Hematopoietic multipotent progenitor cell treated with erythropoietin and hydrocortisone succinate and interleukin-3 and kit ligand, for 8 days (in vitro differentiated cells): ENCODE data around the gene BUD13.
A peak's percentile ranks its signal among the peaks of the same experiment; 100 is the strongest.
"Not testable (repeated sequence)": the region's sequence is repeated elsewhere in the genome, so short reads cannot be mapped to it uniquely, and the experiment has no call there.

ENCODE experiments used
- DNase-seq: peaks from one replicate; pipeline ENCODE4 v3.0.0-alpha.2; 2015

The BUD13 gene

DNA sequence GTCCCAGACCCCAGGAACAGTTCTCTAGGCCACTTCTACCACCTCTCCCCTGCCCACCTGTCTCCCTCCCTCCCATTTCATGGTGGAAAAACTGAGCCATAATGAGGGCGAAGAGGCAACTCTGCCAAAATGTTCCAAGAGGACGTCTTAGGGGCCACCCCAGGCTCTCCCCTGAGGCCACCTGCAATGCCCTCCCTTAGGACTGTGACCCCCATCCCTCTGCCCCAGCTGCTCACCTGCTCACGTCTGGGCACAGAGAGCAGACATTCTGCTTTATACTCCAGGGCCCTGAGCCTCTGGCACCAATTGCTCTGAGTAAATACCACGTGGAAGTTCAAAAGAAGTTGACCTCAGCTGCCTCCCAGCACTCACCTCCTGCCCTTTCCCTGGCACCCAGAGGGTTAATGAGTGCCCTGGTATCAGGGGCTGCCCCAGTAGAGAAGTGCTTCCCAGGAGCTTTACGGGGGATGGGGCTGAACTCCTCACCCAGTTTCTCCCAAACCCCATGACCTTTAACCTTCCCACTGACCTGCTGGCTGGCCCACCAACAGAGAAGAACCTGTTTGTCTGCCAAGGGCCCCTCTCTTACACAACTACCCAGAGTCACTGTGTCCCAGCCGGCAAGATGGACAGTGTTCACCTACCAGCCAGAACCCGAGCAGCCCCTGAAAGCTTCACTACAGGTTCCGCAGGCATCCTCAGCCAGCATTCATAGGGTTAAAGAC, 19.5 kb upstream of the BUD13 start:
- DNase-seq, result no peak

DNA sequence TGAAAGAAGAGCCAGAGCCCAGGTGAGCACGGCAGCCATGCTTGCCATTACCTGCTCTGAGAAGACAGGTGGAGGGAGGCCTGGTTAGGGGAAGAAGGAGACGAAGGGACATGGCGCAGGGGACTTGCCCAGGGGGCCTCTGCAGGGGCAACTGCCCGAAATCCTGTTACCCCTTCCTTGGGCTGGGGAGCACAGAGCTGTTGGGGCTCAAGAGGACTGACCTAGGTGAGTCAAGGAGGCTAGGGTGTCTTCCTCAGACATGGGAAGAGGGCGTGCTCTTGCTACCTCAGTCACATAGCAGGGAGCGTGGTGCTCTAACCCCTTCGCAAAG, 19.0 kb upstream of the BUD13 start, which contains the start of gene APOA5:
Gene APOA5 (minus strand): TSS at position 67 of the 331 bp plus-strand sequence. CDS start 19 bp downstream, at position 48.
- no peak for DNase-seq

DNA sequence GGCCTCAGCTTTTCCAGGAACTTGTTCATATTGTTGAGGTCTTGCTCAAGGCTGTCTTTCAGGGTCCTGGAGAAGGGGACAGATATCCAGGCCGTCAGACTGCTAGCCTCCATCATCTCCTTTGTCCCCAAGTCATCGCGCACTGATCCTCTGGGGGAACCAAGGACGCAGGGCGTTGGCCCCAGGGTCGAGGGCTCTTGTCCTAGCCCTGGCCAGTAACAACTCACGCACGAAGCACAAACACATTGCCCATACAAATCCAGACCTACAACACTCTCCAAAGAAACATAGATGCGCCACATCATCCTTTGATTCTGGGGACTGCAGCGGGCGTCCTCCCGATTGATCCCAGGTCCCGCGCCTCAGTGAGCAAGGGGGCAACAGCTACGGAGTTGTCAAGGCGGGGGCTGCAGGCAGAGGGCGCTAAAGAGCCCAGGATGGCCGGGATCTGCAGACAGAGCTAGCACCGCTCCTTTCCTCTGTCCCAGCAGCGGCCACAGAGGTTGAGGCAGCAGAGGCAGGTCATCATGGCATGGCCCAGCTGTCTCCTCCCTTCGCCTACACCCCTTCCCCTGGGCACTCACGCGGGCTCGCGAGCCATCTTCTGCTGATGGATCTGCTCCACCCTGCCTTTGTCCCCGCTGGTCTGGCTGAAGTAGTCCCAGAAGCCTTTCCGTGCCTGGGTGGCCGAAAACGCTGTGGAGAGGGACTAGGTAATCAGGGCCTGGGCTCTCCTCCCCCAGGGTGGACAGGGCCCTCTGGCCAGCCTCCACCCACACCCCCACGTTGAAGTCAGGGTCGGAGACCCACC, 18.4 kb upstream of the BUD13 start:
- DNase-seq, result peak; percentile 69

GRCh38 chr11:116790167-116791001, 17.6 kb upstream of the BUD13 start:
- DNase-seq, result no peak

GRCh38 chr11:116788975-116789374, 16.2 kb upstream of the BUD13 start:
- no peak for DNase-seq

GRCh38 chr11:116788534-116788933, 15.7 kb upstream of the BUD13 start:
- no peak for DNase-seq

DNA sequence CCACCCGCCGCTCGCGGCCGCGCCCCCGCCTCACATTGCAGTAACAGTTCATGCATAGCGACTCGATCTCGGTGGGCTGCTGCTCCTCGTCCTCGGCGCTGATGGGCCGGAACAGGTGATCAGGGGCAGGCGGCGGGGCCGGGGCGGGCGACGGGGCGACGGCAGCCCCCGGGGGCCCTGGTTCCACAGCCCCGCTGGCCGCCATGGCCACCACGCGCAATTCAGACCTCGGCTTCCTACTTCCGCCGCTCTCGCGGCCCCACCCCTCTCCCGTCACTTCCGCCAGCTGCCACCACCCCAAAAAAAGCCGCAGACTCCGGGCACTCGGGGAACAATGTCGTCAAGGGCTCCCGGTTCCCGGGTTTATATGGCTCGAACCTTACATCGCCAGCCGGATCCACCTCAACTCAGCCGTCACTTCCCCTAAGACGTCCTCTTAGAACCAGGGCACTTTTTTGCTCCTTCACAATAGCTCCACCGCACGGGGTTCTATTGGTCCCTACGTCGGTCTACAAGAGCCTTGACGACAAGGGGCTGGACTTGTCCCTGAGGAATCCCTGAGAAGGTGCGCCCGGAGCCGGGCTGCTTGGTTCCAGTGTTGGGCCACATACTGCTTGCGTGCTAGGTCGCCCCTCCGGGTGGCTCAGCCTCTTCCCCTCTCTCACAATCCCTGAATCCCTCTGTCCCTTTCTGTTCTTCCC, 15.1 kb upstream of the BUD13 start, which contains the start of gene ZPR1:
Gene ZPR1 (minus strand): TSS at position 238 of the 701 bp plus-strand sequence. CDS start 33 bp downstream, at position 205.
- DNase-seq, result peak; percentile 77

DNA sequence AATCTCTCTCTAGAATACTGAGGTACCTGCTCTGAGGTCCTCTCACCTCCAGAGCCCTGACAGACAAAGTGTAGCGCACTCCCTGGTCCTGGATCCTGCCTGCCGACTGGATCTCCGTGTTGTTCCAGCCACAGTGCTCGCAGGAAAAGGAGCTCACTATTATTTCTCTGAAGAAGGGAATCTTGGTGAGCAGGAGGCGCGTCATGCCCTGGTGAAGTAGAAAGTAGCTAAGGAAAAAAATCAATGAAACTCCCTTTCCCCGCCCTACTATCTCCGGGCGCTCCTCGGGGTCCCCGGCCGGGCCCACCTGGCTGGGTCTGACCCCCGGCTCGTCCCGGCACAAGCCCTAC, 14.6 kb upstream of the BUD13 start:
- no peak for DNase-seq

DNA sequence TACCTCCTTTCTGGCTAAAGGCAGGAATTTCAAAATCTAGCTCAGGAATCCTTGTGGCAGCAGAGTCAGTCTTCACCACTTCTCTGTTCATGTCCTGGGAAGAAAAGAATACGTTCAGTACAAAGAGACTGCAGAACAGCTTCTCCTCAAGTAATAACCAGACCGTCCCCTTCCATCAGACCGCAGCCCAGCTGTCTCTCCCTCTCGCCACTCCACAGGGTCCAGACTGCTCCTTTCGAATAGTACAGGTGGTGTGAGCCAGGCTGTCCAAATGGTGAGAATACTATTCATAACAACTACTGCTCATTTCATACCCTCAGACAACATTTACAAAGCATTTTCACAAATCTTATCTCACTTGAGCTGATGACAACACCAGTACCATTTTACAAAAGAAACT, 14.2 kb upstream of the BUD13 start:
- no peak for DNase-seq

GRCh38 chr11:116786326-116786725, 13.5 kb upstream of the BUD13 start:
- DNase-seq, result no peak

DNA sequence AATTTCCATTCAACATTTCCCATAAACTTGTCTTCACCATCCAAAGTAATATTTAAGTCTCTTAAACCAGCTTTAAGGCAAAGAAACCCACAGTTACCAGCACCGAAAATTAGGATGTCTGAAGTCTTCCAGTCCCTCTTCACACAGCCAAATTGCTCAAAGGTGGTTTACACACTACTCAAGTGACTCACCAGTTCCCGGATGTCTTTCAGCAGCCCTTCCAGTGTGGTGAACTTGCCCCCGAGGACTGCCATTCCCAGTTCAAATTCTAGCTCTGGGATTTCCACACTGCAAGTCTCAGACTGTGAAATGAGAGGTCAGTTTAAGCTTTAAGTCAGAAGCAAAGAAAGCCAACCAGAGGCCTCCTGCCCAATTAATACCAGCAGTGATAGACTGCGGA, 9.9 kb upstream of the BUD13 start:
- no peak for DNase-seq

GRCh38 chr11:116778556-116778955, 5.8 kb upstream of the BUD13 start:
- no peak for DNase-seq

DNA sequence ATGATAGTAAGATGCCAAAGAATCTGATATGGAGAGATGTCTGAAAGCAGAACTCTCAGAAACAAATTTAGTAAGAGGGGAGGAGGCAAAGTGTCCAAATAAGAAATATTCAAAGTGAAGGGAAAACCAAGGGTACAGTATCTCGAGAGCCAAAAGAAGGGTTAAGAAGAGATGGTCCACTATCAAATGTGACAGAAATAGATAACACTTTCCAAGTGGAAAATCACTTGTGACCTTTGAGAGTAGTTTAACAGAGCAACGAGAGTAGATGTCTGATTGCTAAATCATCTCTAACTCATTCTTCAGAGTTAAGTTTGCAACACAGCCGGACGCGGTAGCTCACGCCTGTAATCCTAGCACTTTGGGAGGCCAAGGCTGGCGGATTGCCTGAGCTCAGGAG, 4.3 kb upstream of the BUD13 start:
- DNase-seq, result peak; percentile 79

GRCh38 chr11:116776522-116776984, 3.8 kb upstream of the BUD13 start:
- DNase-seq, result peak; percentile 66

DNA sequence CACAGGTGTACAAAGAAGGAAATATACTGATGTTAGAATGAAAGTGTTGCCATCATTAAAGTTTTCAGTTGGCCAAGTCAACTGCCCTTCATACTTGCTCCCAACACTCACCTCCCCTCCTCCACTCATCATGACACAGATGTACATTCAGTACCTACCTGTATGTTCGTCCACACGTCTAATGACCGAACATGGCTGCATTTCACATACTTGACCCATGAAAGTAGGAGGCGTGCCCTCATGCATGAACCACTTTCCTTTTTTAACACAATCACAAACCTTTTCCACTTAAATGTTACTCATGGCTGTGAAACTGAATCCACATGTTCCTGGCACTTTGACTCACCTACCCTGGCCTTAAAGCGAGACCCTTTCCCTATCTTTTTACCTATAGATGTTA, 3.2 kb upstream of the BUD13 start:
- no peak for DNase-seq

GRCh38 chr11:116774661-116775060, 1.9 kb upstream of the BUD13 start:
- DNase-seq, result peak; percentile 57

GRCh38 chr11:116773203-116774097, 663 bp upstream of the BUD13 start:
- peak; percentile 55 for DNase-seq

DNA sequence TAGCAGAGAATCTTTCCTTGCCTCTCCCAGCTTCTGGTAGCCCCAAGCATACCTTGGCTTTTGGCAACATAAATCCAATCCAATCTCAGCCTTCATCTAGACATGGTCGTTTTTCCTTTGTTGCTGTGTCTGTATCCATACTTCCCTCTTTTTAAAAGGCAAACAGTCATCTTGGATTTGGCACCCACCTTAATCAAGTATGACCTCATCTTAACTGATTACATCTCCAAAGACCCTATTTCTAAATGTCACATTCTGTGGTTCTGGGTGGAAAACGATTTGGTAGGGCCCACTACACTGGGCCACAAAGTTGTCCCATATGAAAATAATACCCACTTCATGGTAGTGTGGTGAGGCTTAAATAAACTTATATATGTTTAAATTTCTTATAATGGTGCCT, 852 bp downstream of the BUD13 start:
- no peak for DNase-seq

DNA sequence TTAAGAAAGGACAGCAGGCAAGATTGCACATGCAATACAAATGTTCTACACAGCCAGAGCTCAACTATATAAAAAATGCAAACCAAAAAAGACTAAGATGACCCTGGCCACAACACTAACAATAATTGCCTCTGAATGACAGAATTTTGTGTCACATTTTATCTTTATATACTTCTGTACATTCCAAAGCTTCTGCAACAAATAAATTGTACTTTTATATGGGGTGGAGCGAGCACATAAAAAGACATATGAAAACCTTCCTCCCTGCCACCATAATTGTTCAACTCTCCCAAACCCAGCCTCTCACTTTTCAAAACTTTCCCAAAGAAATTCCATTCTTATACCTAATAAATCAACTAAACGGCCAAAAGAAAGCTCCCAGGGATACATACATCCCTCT, 10.7 kb downstream of the BUD13 start:
- DNase-seq, result no peak

- DNase-seq, result not testable (repeated sequence)
These were observed 16.7 kb downstream of the BUD13 start for GRCh38 chr11:116756044-116756443.

DNA sequence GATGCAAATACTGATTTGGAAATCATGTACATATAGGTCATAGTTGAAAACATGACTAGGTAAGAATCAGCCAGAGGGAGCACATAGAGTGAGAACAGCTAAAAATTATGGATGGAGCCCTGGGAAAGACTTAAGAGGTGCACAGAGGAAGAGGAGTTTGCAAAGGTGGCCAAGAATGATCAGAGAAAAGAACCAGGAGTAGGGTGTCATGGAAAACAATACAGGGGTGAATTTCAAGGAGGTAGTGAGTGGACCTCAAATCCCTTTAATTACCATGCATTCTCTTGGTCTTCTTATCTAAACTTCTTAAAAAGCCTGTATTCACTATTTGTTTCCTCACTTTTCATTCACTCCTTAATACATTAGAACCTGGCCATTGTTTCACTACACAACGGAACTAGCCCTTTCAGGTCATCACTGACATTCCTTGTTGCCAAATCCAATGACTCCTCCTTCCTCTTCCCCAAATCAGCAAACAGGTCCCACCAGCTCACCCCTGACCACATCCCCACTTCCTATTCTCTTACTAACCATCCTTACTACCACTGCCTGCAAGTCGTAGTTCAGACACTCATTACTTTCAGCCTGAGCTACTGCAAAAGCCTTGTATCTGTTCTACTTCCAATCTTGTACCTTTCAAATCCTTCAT, 22.6 kb downstream of the BUD13 start:
- no peak for DNase-seq
